Neuronal stem cell (in vitro differentiated cells): ENCODE results near the gene NSD1.
A peak's percentile ranks its signal among the peaks of the same experiment; 100 is the strongest.

Experiments used
- DNase-seq: peaks from one replicate; pipeline ENCODE4 v3.0.0-alpha.2; 2013; ENCODE audit warnings: low spot score
- H2AFZ ChIP-seq: one replicate; pipeline ENCODE4 v1.6.1; 2013; ENCODE audit warnings: mild to moderate bottlenecking, low read length, inconsistent platforms
- H2AK5ac ChIP-seq: 2 replicates; pipeline ENCODE4 v1.6.1; 2013; ENCODE audit warnings: low read depth, mild to moderate bottlenecking, inconsistent platforms, low read length, moderate library complexity, mixed read lengths
- H2BK120ac ChIP-seq: 2 replicates; pipeline ENCODE4 v1.6.1; 2013; ENCODE audit warnings: low read depth, mild to moderate bottlenecking, inconsistent platforms, low read length, moderate library complexity, mixed read lengths
- H2BK12ac ChIP-seq: one replicate; pipeline ENCODE4 v1.6.1; 2013; ENCODE audit warnings: low read length, inconsistent platforms
- H2BK15ac ChIP-seq: 2 replicates; pipeline ENCODE4 v1.6.1; 2013; ENCODE audit warnings: mild to moderate bottlenecking, low read length, inconsistent platforms, mixed read lengths
- H2BK5ac ChIP-seq: one replicate; pipeline ENCODE4 v1.6.1; 2013; ENCODE audit warnings: inconsistent platforms, mild to moderate bottlenecking, low read length, moderate library complexity
- H3K14ac ChIP-seq: one replicate; pipeline ENCODE4 v1.6.1; 2013; ENCODE audit warnings: low read length, inconsistent platforms
- H3K18ac ChIP-seq: 2 replicates; pipeline ENCODE4 v1.6.1; 2013; ENCODE audit warnings: low read length, inconsistent platforms
- H3K23ac ChIP-seq: 2 replicates; pipeline ENCODE4 v1.6.1; 2013; ENCODE audit warnings: low read depth, mild to moderate bottlenecking, mixed read lengths, low read length, inconsistent platforms; ENCODE audit not compliant: poor library complexity
- H3K27ac ChIP-seq: replicated peaks from 3 replicates; pipeline ENCODE4 v1.5.1; 2013; ENCODE audit warnings: low read length, inconsistent platforms
- H3K27me3 ChIP-seq, 3 experiments: 2 replicates each; pipeline ENCODE4 v1.6.1; 2013; ENCODE audit warnings: low read length in 3 of 3, mild to moderate bottlenecking in 2 of 3, inconsistent platforms in 1 of 3, low read depth in 1 of 3, mixed read lengths in 1 of 3, moderate library complexity in 1 of 3; ENCODE audit not compliant: control insufficient read depth in 3 of 3, insufficient read depth in 3 of 3
- H3K36me3 ChIP-seq, 2 donors: replicated peaks in 1 of 2; 2 replicates each; pipeline ENCODE4 v1.6.1; 2013; ENCODE audit warnings: low read length in 2 of 2; ENCODE audit not compliant: control insufficient read depth in 2 of 2, insufficient read depth in 2 of 2
- H3K4ac ChIP-seq: 2 replicates; pipeline ENCODE4 v1.6.1; 2013; ENCODE audit warnings: inconsistent platforms, mild to moderate bottlenecking, low read length, moderate library complexity
- H3K4me1 ChIP-seq, 2 donors: 1 replicate in 1 of 2; 2 replicates in 1 of 2; pipeline ENCODE4 v1.6.1; 2013; ENCODE audit warnings: low read length in 2 of 2, low read depth in 1 of 2; ENCODE audit not compliant: control insufficient read depth in 2 of 2, insufficient read depth in 1 of 2
- H3K4me2 ChIP-seq: one replicate; pipeline ENCODE4 v1.6.1; 2013; ENCODE audit warnings: mild to moderate bottlenecking, low read length, inconsistent platforms; ENCODE audit not compliant: insufficient read depth, poor library complexity, severe bottlenecking
- H3K4me3 ChIP-seq, 2 donors: 2 replicates each; pipeline ENCODE4 v1.5.1; 2013; ENCODE audit warnings: low read length in 2 of 2, mild to moderate bottlenecking in 2 of 2, inconsistent platforms in 1 of 2, moderate library complexity in 1 of 2
- H3K79me1 ChIP-seq: one replicate; pipeline ENCODE4 v1.6.1; 2013; ENCODE audit warnings: low read depth, mild to moderate bottlenecking, inconsistent platforms, low read length, moderate library complexity
- H3K9ac ChIP-seq: one replicate; pipeline ENCODE4 v1.6.1; 2013; ENCODE audit warnings: mild to moderate bottlenecking, low read depth, low read length, inconsistent platforms; ENCODE audit not compliant: poor library complexity
- H3K9me3 ChIP-seq, 2 donors: replicated peaks in 1 of 2; 2 replicates each; pipeline versions ENCODE3 to v1.6.1; 2013; ENCODE audit warnings: low read length in 2 of 2, mild to moderate bottlenecking in 2 of 2, inconsistent platforms in 1 of 2, low read depth in 1 of 2, mixed read lengths in 1 of 2, moderate library complexity in 1 of 2; ENCODE audit not compliant: control insufficient read depth in 2 of 2, insufficient read depth in 1 of 2
- H4K8ac ChIP-seq: one replicate; pipeline ENCODE4 v1.6.1; 2013; ENCODE audit warnings: low read depth, mild to moderate bottlenecking, inconsistent platforms, low read length, moderate library complexity
- H4K91ac ChIP-seq: one replicate; pipeline ENCODE4 v1.6.1; 2013; ENCODE audit warnings: low read length, low read depth, mild to moderate bottlenecking, inconsistent platforms; ENCODE audit not compliant: poor library complexity
- WGBS, 2 donors: extraction: QIAGEN DNeasy Blood & Tissue Kit; methylation state at CpG; one replicate each; pipeline ENCODE4 v1.1.7; 2013; ENCODE audit warnings: missing lambda C conversion rate in 2 of 2, mixed read lengths in 1 of 2; ENCODE audit not compliant: insufficient read length in 2 of 2, insufficient replicate concordance in 1 of 2; ENCODE audit errors: extremely low coverage in 2 of 2; 5-methylcytosine and 5-hydroxymethylcytosine counted together

NSD1 gene

DNA sequence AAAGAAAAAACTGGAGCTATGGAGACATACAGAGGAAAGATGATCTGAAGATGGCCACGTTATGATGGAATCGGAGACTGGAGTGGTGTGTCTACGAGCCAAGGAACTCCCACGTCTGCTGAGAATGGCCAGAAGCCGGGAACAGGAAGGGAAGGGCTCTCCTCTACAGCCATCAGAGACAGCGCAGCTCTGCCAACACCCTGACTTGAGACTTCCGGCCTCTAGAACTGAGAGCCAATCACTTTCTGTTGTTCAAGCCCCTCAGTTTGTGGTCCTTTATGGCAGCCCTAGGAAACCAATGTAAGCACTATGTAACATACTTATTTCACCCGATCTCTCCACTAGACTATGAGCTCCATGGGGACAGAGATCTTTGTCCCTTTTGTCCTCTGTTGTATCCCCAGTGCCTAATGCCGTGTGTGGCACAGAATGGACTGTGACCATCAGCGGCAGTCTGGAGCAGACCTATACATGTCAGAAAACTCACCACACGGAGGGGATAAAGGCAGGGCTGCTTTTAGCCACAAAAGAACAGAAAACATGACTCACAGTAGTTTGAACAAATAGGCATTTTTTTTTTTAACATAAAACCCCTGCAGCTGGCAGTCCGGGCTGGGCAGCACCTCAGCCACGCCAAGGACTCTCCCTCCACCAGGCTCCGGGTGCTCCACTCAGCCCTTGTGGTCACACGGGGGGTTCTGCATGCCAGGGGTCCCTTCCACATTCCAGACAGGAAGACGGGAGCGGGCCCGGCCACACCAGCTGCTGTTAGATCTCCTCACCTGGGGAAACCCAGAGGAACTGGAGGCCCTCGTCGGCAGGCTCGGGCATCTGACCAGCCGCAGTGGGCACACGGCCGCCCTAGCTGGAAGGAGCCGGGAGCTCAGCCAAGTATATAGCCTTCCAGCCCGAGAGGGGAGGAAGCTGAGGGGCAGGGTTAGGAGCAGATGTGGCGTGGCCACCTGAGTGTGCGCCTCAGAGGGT is 194.3 kb downstream of the NSD1 start:
- Histone ChIP-seq H3K14ac (no peak overlapping the region), H3K36me3 (peaks cover 2 to 34% of the 10 kb centered on the region in 2 donors), H3K27ac (no peak overlapping the region), H3K23ac (peak overlapping the region; percentile 17), H3K4me3 (no peak overlapping the region), H4K8ac (peak overlapping the region; percentile 50), H2BK12ac (no peak overlapping the region), H2AFZ (no peak overlapping the region), H3K9ac (no peak overlapping the region), H3K4me1 (peaks cover 0 to 7% of the 10 kb centered on the region in 2 donors), H3K18ac (no peak overlapping the region), H2BK5ac (no peak overlapping the region), H2BK15ac (peak overlapping the region; percentile 64), H2BK120ac (peak overlapping the region; percentile 17), H3K79me1 (no peaks in the 10 kb centered on the region), H3K4ac (peak overlapping the region; percentile 53), H2AK5ac (peak overlapping the region; percentile 14), H4K91ac (no peak overlapping the region), H3K9me3 (no peaks in the 10 kb centered on the region), H3K27me3 (no peaks in the 10 kb centered on the region), H3K4me2 (no peak overlapping the region)
- WGBS, 2 donors: no CpG with 5 or more reads among the region's 28 CpGs
- DNase-seq: no peak

DNA sequence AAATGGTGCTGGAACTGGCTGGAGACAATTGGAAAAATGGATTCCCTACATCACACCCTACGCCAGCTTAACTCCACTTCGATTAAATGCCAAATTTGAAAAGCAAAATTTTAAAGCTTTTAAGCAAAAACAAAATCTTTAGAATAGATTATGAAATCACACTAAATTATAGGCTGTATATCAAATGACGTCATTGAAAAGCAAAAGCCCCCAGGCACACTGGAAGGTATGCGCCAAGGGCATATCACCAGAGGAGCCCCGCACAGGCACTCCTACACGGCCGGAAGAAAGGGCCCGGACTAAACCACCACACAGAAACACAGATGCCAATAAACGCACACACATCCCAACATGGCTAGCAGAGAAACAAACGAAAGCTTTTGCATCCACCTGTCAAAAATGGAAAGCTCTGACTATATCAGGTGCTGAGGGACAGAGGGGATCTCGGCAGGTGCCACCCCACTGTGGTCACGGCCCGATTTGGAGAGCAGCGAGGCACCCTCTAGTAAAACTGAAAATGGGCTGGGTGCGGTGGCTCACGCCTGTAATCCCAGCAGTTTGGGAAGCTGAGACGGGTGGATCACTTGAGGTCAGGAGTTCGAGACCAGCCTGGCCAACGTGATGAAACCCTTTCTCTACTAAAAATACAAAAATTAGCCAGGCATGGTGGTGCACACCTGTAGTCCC is 195.1 kb downstream of the NSD1 start:
- H2BK120ac ChIP-seq: no peak overlapping the region
- no peak overlapping the region for H3K9ac ChIP-seq
- no peak overlapping the region for H2BK15ac ChIP-seq
- DNase-seq: no peak
- H3K23ac ChIP-seq: no peak overlapping the region
- no peak overlapping the region for H3K4ac ChIP-seq
- H3K4me1 ChIP-seq: peaks cover 0 to 7% of the 10 kb centered on the region in 2 donors
- H2AK5ac ChIP-seq: no peak overlapping the region
- no peak overlapping the region for H3K27ac ChIP-seq
- no peak overlapping the region for H3K4me3 ChIP-seq
- H3K27me3 ChIP-seq: no peaks in the 10 kb centered on the region
- H3K14ac ChIP-seq: no peak overlapping the region
- no peak overlapping the region for H3K18ac ChIP-seq
- no peak overlapping the region for H2AFZ ChIP-seq
- no CpG with 5 or more reads among the region's 19 CpGs for WGBS, 2 donors
- H3K79me1 ChIP-seq: no peaks in the 10 kb centered on the region
- H3K36me3 ChIP-seq: peaks cover 10 to 42% of the 10 kb centered on the region in 2 donors
- H2BK12ac ChIP-seq: no peak overlapping the region
- H3K9me3 ChIP-seq: no peaks in the 10 kb centered on the region
- no peak overlapping the region for H2BK5ac ChIP-seq
- no peak overlapping the region for H3K4me2 ChIP-seq
- H4K91ac ChIP-seq: no peak overlapping the region
- H4K8ac ChIP-seq: peak overlapping the region; percentile 50

DNA sequence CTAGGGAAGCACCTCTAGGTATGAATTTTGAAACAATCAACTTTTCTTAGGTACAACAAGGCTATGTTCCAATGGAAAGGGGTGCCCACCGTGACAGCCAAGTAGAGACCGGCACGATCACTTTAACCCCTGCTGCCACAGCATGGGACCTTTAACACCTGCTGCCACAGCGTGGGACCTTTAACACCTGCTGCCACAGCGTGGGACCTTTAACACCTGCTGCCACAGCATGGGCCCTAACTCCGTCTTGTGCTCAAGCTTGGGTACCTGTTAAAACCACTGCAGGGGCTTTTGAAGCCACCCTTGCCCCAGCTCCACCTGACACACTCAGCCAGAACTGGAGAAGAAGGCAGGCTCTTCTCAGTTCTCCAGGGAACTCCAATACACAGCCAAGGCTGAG is 196.3 kb downstream of the NSD1 start:
- Histone ChIP-seq H3K23ac (no peak overlapping the region), H2BK5ac (no peak overlapping the region), H3K18ac (no peak overlapping the region), H3K4ac (no peak overlapping the region), H3K36me3 (peaks cover 17 to 54% of the 10 kb centered on the region in 2 donors), H2AK5ac (no peak overlapping the region), H2BK120ac (no peak overlapping the region), H3K4me2 (no peak overlapping the region), H3K9me3 (no peaks in the 10 kb centered on the region), H4K8ac (no peak overlapping the region), H2AFZ (no peak overlapping the region), H2BK15ac (no peak overlapping the region), H2BK12ac (no peak overlapping the region), H3K27me3 (no peaks in the 10 kb centered on the region), H3K4me3 (no peak overlapping the region), H4K91ac (no peak overlapping the region), H3K79me1 (no peaks in the 10 kb centered on the region), H3K27ac (no peak overlapping the region), H3K9ac (no peak overlapping the region), H3K4me1 (peaks cover 0 to 7% of the 10 kb centered on the region in 2 donors), H3K14ac (no peak overlapping the region)
- no CpG with 5 or more reads among the region's 6 CpGs for WGBS, 2 donors
- DNase-seq: no peak
